ENCODE data around the gene PSME3.

GRCh38 chr17:42853597-42853967, 20.4 kb downstream of the PSME3 start:
- TF ChIP-seq CTCF (conservative IDR thresholded peaks at IDR 0.05): no peak
- TF ChIP-seq ZFX (IDR thresholded peaks at IDR 0.05): no peak
